HL-60 (cell line): ENCODE results near the gene SRRM3.

Experiments used
- CTCF ChIP-seq: IDR thresholded peaks from one replicate; pipeline ENCODE4 v1.5.1; 2011; ENCODE audit warnings: low read length, control low read depth, inconsistent platforms; ENCODE audit not compliant: insufficient read depth
- POLR2AphosphoS5 ChIP-seq: IDR thresholded peaks from 2 replicates; pipeline ENCODE4 v1.6.1; 2012; ENCODE audit warnings: low read depth
- REST ChIP-seq: IDR thresholded peaks from 2 replicates; pipeline ENCODE4 v1.6.1; 2012; ENCODE audit warnings: low read depth; ENCODE audit not compliant: insufficient replicate concordance

GRCh38 chr7:76216381-76217082 lies 14.8 kb downstream of the SRRM3 start:
- TF ChIP-seq CTCF (no peak), REST (no peak), POLR2AphosphoS5 (no peak)
